Measurements from ENCODE around the gene COL16A1. TPM values are rescaled to one million over a fixed set of nuclear protein-coding genes. Genes with fewer than 3 reads are reported as not detected.

COL16A1 gene
- total and polyA plus RNA-seq, 2 of the 4 experiments (the other 2 are of a cell fraction), result 34.2 to 62.8 TPM

DNA sequence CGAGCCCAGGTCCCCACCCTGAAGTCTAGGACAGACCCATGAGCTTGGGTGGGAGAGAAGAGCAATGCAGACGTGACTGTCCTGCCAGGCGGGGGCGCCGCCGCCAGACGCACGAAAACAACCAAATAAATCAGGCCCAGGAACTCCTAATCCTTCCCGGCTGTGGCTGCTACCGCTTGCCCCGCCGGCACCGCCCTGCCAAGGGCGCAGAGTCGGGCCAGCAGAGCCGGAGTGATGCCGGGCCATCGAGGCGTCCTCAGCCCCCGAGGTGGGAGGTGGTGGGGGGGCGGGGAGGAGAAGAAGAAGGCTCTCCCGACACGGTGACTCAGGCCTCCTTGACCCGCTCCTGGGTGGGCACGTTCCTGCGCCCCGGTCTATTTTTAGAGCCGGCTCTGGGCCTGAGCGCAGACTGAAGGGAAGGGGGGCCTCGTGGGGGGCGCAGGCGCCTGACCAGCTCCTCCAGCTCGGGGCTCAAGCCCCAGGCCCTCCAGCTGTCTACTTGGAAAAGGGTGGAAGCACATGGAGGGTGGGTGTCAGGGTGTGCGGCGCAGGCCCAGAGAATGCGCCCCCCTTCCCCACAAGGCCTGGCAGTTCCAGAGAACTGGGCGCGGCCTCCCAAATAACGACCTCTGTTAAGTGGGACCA is 10.7 kb upstream of the COL16A1 start:
- dilution Hi-C loops (cut with HindIII; ENCODE audit: low sequenced_read_pairs, unreplicated experiment), result no loop called here
- Histone ChIP-seq H3K36me3 (ENCODE audit: control insufficient read depth, insufficient read depth, low read length) (no peaks in the 10 kb centered on the region), H4K20me1 (ENCODE audit: insufficient read depth, low read length) (no peaks in the 10 kb centered on the region), H3K23ac (ENCODE audit: low read depth, low read length) (peak overlapping the region; percentile 88), H3K14ac (replicated peaks; ENCODE audit: low read depth, low read length) (peak overlapping the region; percentile 84), H3K79me1 (ENCODE audit: low read depth in 1 of 2, low read length in 2 of 2) (0 out of 4 replicates have a peak, but pooled peaks cover 0 to 6% of the 10 kb centered on the region in 2 experiments), H3K18ac (ENCODE audit: low read depth, low read length) (peak overlapping the region; percentile 17), H4K91ac (ENCODE audit: insufficient read depth, low read depth, low read length) (peak overlapping the region; percentile 85), H3K9ac (ENCODE audit: low read depth, low read length) (peak overlapping the region; percentile 26), H3K56ac (ENCODE audit: extremely low read depth, insufficient read depth, low read length) (peak overlapping the region; percentile 56; the same call in 1 of the 2 replicates), H4K5ac (ENCODE audit: low read depth, low read length) (peak overlapping the region; percentile 53), H2AK5ac (ENCODE audit: low read depth, low read length) (peak overlapping the region; percentile 84), H3K4me1 (ENCODE audit: control insufficient read depth, insufficient read depth, low read length) (peaks cover 32% of the 10 kb centered on the region), H2BK20ac (ENCODE audit: low read depth, low read length) (peak overlapping the region; percentile 78; the same call in 1 of the 2 replicates), H3K9me3 (ENCODE audit: control insufficient read depth, insufficient read depth, low read length) (no peaks in the 10 kb centered on the region), H2AK9ac (replicated peaks; ENCODE audit: low read depth, low read length, poor library complexity) (peak overlapping the region; percentile 92), H4K8ac (ENCODE audit: low read depth in 2 of 2, low read length in 2 of 2) (peak overlapping the region; percentile 40 to 80), H2BK120ac (ENCODE audit: low read depth, low read length) (peak overlapping the region; percentile 89), H2BK5ac (ENCODE audit: low read depth, low read length, poor library complexity, severe bottlenecking) (peak overlapping the region; percentile 53), H3K27ac (ENCODE audit: insufficient read depth, low read length) (peak overlapping the region; percentile 69), H3K4me2 (ENCODE audit: low read depth, low read length) (peak overlapping the region; percentile 62), H2BK15ac (ENCODE audit: low read depth, low read length) (peak overlapping the region; percentile 91; the same call in 2 of the 3 replicates), H3K4ac (ENCODE audit: low read depth, low read length) (peak overlapping the region; percentile 91), H3K4me3 (ENCODE audit: insufficient read depth, low read depth, low read length) (no peak overlapping the region), H3K9me1 (ENCODE audit: insufficient read depth, low read length) (peaks cover 19% of the 10 kb centered on the region), H3K27me3 (ENCODE audit: control insufficient read depth, insufficient read depth, low read length) (peaks cover 3% of the 10 kb centered on the region; the same call in 1 of the 2 replicates), H2AFZ (replicated peaks; ENCODE audit: low read length, poor library complexity) (peak overlapping the region; percentile 99)
- WGBS, 2 experiments (ENCODE audit: extremely low coverage in 2 of 2, insufficient read length in 1 of 2), result 0% methylated on average over 8 of the region's 39 CpGs; no CpG with 5 or more reads in 1 of the 2 experiments
- intact Hi-C loops (cut with micrococcal nuclease), result loop anchor here (2.0 kb wide), 1 partner anchor 50 kb away; no protein-coding TSS in a partner anchor
- ATAC-seq (ENCODE audit: low read depth), result peak; percentile 24
- CTCF ChIA-PET, result interaction anchor here (0.6 to 3.3 kb wide), 5 partner anchors 11 to 35 kb away, joined by 3 to 28 read pairs (median 7); partner anchors contain the start of gene COL16A1
- POLR2A ChIA-PET (ENCODE audit: unreplicated experiment), result no interaction called here
- in situ Hi-C loops (cut with MboI; ENCODE audit: low sequenced_read_pairs), result no loop called here
- DNase-seq, result peak; percentile 49
- no TSS peak for BruUV-seq (replicated peaks)
- TF ChIP-seq BHLHE40 (IDR thresholded peaks at IDR 0.05; ENCODE audit: low read depth, low read length) (peak; percentile 87), RCOR1 (IDR thresholded peaks at IDR 0.05; ENCODE audit: insufficient replicate concordance, low read length) (no peak), SMC3 (IDR thresholded peaks at IDR 0.05; ENCODE audit: low read depth, low read length) (0 out of 2 replicates have a peak, but pooled peaks have one; percentile 9), ELK1 (IDR thresholded peaks at IDR 0.05; ENCODE audit: borderline replicate concordance, low read depth, low read length) (no peak), MAZ (IDR thresholded peaks at IDR 0.05; ENCODE audit: borderline replicate concordance, low read depth, low read length) (peak; percentile 61), FOS (IDR thresholded peaks at IDR 0.05; ENCODE audit: low read depth, low read length) (0 out of 2 replicates have a peak, but pooled peaks have one; percentile 15), POLR2A (IDR thresholded peaks at IDR 0.05; ENCODE audit: low read depth, low read length) (peak; percentile 32; the same call in 1 of the 2 replicates), NFE2L2 (IDR thresholded peaks at IDR 0.05; ENCODE audit: low read depth, low read length) (0 out of 2 replicates have a peak, but pooled peaks have one; percentile 8), RFX5 (IDR thresholded peaks at IDR 0.05; ENCODE audit: low read depth, low read length) (no peak)
- TF ChIP-seq, protein P1, sequence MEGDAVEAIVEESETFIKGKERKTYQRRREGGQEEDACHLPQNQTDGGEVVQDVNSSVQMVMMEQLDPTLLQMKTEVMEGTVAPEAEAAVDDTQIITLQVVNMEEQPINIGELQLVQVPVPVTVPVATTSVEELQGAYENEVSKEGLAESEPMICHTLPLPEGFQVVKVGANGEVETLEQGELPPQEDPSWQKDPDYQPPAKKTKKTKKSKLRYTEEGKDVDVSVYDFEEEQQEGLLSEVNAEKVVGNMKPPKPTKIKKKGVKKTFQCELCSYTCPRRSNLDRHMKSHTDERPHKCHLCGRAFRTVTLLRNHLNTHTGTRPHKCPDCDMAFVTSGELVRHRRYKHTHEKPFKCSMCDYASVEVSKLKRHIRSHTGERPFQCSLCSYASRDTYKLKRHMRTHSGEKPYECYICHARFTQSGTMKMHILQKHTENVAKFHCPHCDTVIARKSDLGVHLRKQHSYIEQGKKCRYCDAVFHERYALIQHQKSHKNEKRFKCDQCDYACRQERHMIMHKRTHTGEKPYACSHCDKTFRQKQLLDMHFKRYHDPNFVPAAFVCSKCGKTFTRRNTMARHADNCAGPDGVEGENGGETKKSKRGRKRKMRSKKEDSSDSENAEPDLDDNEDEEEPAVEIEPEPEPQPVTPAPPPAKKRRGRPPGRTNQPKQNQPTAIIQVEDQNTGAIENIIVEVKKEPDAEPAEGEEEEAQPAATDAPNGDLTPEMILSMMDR (conservative IDR thresholded peaks at IDR 0.05; ENCODE audit: low read depth, low read length), result peak; percentile 47

Measured in IMR-90 (cell line).